ENCODE measurements around the gene FNBP1L.

DNA sequence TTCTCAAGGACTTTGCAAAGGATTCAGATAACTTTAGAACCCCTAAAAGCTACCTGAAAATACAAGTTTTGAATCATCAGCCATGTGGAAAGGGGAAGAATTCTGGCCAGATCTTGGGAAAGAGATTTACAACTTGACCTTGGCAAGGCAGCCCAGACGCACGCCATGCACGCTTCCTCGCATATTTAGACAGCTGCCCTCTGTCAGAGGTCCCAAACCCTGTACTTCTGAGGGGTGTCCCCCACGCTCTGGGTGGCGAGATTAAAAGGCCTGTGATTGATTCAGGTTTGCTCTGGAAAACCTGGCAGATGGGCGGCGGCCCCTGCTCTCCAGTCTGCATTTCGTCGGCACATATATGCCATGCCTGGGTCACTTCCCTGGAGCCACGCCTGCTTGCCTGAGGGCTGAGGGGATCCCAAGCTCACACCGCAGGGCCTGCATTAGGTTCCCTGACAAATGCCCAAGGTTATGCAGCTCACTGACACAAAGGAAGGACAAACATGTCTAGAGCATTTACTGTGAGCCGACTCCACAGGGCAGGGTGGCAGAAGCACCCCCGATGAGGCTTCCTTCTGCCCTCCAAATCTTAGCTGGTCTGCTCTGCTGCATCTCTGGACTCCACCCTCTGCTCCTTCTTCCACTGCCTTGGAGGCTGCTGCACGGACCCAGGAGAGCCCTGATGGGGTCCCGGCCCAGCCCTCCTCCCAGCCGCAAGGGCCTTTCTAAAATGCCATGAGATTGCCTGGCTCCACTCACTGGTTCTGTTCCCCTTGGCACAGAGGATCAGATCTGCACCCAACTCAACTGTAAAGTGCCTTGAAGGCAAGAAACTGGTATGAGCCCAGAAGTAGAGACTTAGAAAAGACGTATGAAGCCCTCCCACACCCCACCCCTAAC is 129.9 kb downstream of the FNBP1L start:
- TF ChIP-seq, protein P1, sequence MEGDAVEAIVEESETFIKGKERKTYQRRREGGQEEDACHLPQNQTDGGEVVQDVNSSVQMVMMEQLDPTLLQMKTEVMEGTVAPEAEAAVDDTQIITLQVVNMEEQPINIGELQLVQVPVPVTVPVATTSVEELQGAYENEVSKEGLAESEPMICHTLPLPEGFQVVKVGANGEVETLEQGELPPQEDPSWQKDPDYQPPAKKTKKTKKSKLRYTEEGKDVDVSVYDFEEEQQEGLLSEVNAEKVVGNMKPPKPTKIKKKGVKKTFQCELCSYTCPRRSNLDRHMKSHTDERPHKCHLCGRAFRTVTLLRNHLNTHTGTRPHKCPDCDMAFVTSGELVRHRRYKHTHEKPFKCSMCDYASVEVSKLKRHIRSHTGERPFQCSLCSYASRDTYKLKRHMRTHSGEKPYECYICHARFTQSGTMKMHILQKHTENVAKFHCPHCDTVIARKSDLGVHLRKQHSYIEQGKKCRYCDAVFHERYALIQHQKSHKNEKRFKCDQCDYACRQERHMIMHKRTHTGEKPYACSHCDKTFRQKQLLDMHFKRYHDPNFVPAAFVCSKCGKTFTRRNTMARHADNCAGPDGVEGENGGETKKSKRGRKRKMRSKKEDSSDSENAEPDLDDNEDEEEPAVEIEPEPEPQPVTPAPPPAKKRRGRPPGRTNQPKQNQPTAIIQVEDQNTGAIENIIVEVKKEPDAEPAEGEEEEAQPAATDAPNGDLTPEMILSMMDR (conservative IDR thresholded peaks at IDR 0.05; ENCODE audit: low read length): no peak
- TF ChIP-seq EZH2phosphoT487 (IDR thresholded peaks at IDR 0.05; ENCODE audit: borderline replicate concordance): no peak

Measured in Loucy (cell line).